ENCODE results near the gene DNAJB5. TPM values are rescaled to one million over a fixed set of nuclear protein-coding genes. Genes with fewer than 3 reads are reported as not detected.
A peak's percentile ranks its signal among the peaks of the same experiment; 100 is the strongest.
"Not testable (repeated sequence)": the region's sequence is repeated elsewhere in the genome, so short reads cannot be mapped to it uniquely, and the experiment has no call there.

Gene DNAJB5
- 10 to 100 TPM in 1 of 4 donors, 1 to 10 TPM in 3; 4.5 to 11.2 (median 9.0) TPM for total RNA-seq

GRCh38 chr9:34989003-34989945, at the start of gene DNAJB5:
TSS of gene DNAJB5 (plus strand) at chr9:34989745. CDS start at chr9:34990631, 886 bp downstream.
- H3K4me1 ChIP-seq: peaks cover 0 to 52% (median 37%) of the 10 kb centered on the region in 4 donors
- H3K9me3 ChIP-seq: no peaks in the 10 kb centered on the region
- H3K4me3 ChIP-seq: peak within 1 kb of the TSS; percentile 59 to 96 (median 73)
- WGBS, 2 donors: 1 to 2% methylated on average over 49 to 50 of the region's 65 CpGs
- H3K27ac ChIP-seq: peak within 1 kb of the TSS; percentile 82 to 98 (median 94)
- TF ChIP-seq, protein P1, sequence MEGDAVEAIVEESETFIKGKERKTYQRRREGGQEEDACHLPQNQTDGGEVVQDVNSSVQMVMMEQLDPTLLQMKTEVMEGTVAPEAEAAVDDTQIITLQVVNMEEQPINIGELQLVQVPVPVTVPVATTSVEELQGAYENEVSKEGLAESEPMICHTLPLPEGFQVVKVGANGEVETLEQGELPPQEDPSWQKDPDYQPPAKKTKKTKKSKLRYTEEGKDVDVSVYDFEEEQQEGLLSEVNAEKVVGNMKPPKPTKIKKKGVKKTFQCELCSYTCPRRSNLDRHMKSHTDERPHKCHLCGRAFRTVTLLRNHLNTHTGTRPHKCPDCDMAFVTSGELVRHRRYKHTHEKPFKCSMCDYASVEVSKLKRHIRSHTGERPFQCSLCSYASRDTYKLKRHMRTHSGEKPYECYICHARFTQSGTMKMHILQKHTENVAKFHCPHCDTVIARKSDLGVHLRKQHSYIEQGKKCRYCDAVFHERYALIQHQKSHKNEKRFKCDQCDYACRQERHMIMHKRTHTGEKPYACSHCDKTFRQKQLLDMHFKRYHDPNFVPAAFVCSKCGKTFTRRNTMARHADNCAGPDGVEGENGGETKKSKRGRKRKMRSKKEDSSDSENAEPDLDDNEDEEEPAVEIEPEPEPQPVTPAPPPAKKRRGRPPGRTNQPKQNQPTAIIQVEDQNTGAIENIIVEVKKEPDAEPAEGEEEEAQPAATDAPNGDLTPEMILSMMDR (IDR thresholded peaks at IDR 0.05): peak in 2 of 5 experiments; percentile 20 to 56
- peak; percentile 76 to 92 for TF ChIP-seq EP300 (IDR thresholded peaks at IDR 0.05)
- TF ChIP-seq POLR2A (IDR thresholded peaks at IDR 0.05): peak; percentile 85 to 93
- DNase-seq (ENCODE audit: low spot score in 2 of 2): peak; percentile 98 to 99
- H3K36me3 ChIP-seq: no peaks in the 10 kb centered on the region
- H3K27me3 ChIP-seq: no peaks in the 10 kb centered on the region

DNA sequence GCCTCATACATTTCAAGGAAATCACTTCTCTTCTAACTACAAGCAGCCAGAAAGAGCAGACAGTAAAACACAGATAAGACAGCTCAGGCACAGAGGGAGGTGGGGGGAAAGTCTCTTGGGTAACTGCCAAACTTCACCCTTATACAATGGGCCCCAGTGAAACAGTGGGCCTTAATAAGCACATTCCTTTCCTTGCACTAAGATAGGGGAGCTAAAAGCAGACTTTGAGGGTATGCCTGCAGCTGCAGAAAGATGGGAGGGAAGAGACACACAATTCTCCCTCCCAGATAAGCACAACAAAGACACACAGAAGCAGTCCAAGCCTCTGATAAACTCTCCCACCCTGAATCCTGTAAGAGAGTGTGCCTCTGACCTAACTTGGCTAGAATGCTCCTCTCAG, 49.6 kb upstream of the DNAJB5 start:
- H3K36me3 ChIP-seq; H3K4me1 ChIP-seq; DNase-seq (ENCODE audit: low spot score in 2 of 2); H3K4me3 ChIP-seq; H3K27me3 ChIP-seq; H3K9me3 ChIP-seq; H3K27ac ChIP-seq: not testable (repeated sequence)

DNA sequence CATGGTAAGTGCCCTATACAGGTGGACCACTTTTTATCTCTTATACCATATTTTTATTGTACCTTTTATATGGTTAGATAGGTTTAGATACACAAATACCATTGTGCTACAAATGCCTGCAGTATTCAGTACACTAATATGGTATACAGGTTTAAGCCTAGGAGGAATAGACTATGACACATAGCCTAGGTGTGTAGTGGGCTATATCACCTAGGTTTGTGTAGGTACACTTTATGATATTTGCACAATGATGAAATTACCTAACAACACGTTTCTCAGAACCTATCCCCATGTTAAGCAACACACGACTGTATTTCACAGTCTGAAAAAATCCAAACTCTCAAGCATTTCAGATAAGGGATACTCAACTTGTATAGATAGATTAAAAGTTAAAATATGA, 41.1 kb upstream of the DNAJB5 start:
- TF ChIP-seq EP300 (IDR thresholded peaks at IDR 0.05) (no peak), POLR2A (IDR thresholded peaks at IDR 0.05) (no peak)
- TF ChIP-seq, protein P1 (IDR thresholded peaks at IDR 0.05): no peak
- H3K27ac ChIP-seq: no peak overlapping the region
- no peaks in the 10 kb centered on the region for H3K4me1 ChIP-seq
- WGBS, 2 donors: 78 to 80% methylated on average over 2 of the region's 2 CpGs
- H3K27me3 ChIP-seq: no peaks in the 10 kb centered on the region
- H3K4me3 ChIP-seq: no peak overlapping the region
- DNase-seq (ENCODE audit: low spot score in 2 of 2): no peak
- no peaks in the 10 kb centered on the region for H3K36me3 ChIP-seq
- H3K9me3 ChIP-seq: peaks cover 0 to 10% (median 0%) of the 10 kb centered on the region in 4 donors

- Histone ChIP-seq H3K4me1 (peaks cover 0 to 11% (median 4%) of the 10 kb centered on the region in 4 donors), H3K4me3 (no peak overlapping the region), H3K27ac (no peak overlapping the region), H3K9me3 (peaks cover 0 to 10% (median 0%) of the 10 kb centered on the region in 4 donors), H3K27me3 (peaks cover 0 to 28% of the 10 kb centered on the region in 2 donors), H3K36me3 (no peaks in the 10 kb centered on the region)
- 63 to 70% methylated on average over 2 of the region's 2 CpGs for WGBS, 2 donors
- no peak for DNase-seq (ENCODE audit: low spot score in 2 of 2)
- no peak for TF ChIP-seq EP300 (IDR thresholded peaks at IDR 0.05)
- TF ChIP-seq, protein P1 (IDR thresholded peaks at IDR 0.05): no peak
- TF ChIP-seq POLR2A (IDR thresholded peaks at IDR 0.05): no peak
These were observed 35.3 kb upstream of the DNAJB5 start for GRCh38 chr9:34954225-34954624.

DNA sequence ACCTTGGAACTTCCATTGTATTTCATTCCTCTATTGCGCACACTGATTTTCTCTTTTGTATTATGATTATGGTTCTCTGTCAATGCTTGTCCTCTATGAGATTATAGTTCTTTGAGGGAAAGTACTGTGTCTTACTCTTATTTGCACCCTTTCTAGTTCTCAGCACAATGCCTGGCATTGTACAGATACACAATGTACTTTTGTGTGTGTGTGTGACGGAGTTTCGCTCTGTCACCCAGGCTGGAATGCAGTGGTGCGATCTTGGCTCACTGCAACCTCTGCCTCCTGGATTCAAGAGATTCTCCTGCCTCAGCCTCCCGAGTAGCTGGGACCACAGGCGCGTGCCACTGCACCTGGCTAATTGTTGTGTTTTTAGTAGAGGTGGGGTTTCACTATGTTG, 33.5 kb upstream of the DNAJB5 start:
- not testable (repeated sequence) for H3K9me3 ChIP-seq; DNase-seq (ENCODE audit: low spot score in 2 of 2); H3K4me3 ChIP-seq; H3K27ac ChIP-seq; H3K36me3 ChIP-seq
- H3K4me1 ChIP-seq: peaks cover 0 to 11% (median 4%) of the 10 kb centered on the region in 4 donors
- 53 to 61% methylated on average over 7 of the region's 7 CpGs for WGBS, 2 donors
- H3K27me3 ChIP-seq: peaks cover 0 to 37% of the 10 kb centered on the region in 2 donors

DNA sequence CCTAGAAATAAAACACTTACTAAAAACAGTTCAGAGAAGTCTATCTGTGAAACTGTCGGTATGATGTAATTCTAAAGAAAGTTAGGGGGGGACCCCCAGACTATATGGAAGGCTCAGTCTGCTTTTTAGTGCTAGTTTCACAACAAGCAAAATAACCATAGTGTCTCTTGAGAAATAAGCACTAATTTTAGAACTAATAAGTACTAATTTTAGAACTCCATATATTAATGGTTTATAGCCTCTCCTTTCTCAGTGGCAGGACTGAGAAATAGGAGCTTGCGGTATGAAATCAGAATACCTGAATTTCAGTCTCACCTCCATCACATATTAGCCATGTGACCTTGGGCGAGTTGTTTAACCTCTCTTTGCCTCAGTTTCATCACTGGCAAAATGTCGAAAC, 32.9 kb upstream of the DNAJB5 start:
- Histone ChIP-seq H3K4me1 (peaks cover 0 to 11% (median 4%) of the 10 kb centered on the region in 4 donors), H3K27me3 (peaks cover 0 to 37% of the 10 kb centered on the region in 2 donors), H3K27ac (no peak overlapping the region), H3K4me3 (no peak overlapping the region), H3K9me3 (peaks cover 0 to 3% (median 0%) of the 10 kb centered on the region in 4 donors), H3K36me3 (no peaks in the 10 kb centered on the region)
- TF ChIP-seq, protein P1 (IDR thresholded peaks at IDR 0.05): no peak
- no peak for TF ChIP-seq POLR2A (IDR thresholded peaks at IDR 0.05)
- no peak for TF ChIP-seq EP300 (IDR thresholded peaks at IDR 0.05)
- 76 to 79% methylated on average over 4 of the region's 4 CpGs for WGBS, 2 donors
- no peak for DNase-seq (ENCODE audit: low spot score in 2 of 2)
